HepG2 (cell line): ENCODE results near the gene PIP4K2B. TPM values are rescaled to one million over a fixed set of nuclear protein-coding genes. Genes with fewer than 3 reads are reported as not detected.

Source experiments
- AGO1 ChIP-seq: fragments of 200-400 bp; formaldehyde crosslinking; IDR thresholded peaks from 2 replicates; pipeline ENCODE4 v1.6.1; 2017; ENCODE audit warnings: mild to moderate bottlenecking, low read depth, low read length, moderate library complexity; ENCODE audit not compliant: poor library complexity, severe bottlenecking
- AHR ChIP-seq: IDR thresholded peaks from 2 replicates; pipeline ENCODE4 v1.6.1; 2018; ENCODE audit warnings: missing genetic modification reagents, missing compliant biosample characterization
- ASH2L ChIP-seq: fragments of 300-600, 200-600 bp; sonication (generic); IDR thresholded peaks from 2 replicates; pipeline ENCODE4 v1.7.0; 2017; ENCODE audit warnings: low read depth, mild to moderate bottlenecking, moderate library complexity, mixed read lengths, low read length; ENCODE audit not compliant: insufficient read length
- FOXA1 ChIP-seq, 2 experiments: fragments of 450-650 bp in 1 of 2; sonication (generic) in 1 of 2; formaldehyde crosslinking in 1 of 2; IDR thresholded peaks; 2 replicates each; pipeline versions ENCODE4 v1.4.0 to v1.6.1; 2016 to 2020; ENCODE audit warnings: missing genetic modification reagents in 1 of 2
- FOXA3 ChIP-seq: IDR thresholded peaks from 2 replicates; pipeline ENCODE4 v1.6.1; 2016; ENCODE audit warnings: missing genetic modification reagents, missing compliant biosample characterization
- HOXA3 ChIP-seq: sonication (generic); formaldehyde crosslinking; IDR thresholded peaks from 2 replicates; pipeline ENCODE4 v1.5.0; 2020; ENCODE audit warnings: missing genetic modification reagents
- MEIS1 ChIP-seq: sonication (generic); formaldehyde crosslinking; IDR thresholded peaks from 2 replicates; pipeline ENCODE4 v1.9.0; 2021; ENCODE audit warnings: mild to moderate bottlenecking, missing genetic modification reagents, moderate library complexity, borderline replicate concordance
- NONO ChIP-seq, 2 experiments: fragments of 450-650 bp in 1 of 2; sonication (generic) in 1 of 2; formaldehyde crosslinking in 1 of 2; IDR thresholded peaks in 1 of 2; conservative IDR thresholded peaks in 1 of 2; 2 replicates each; pipeline versions ENCODE4 v1.6.1 to v1.8.0; 2017 to 2022; ENCODE audit warnings: mild to moderate bottlenecking in 1 of 2, missing genetic modification reagents in 1 of 2, moderate library complexity in 1 of 2
- PHF20 ChIP-seq: sonication (generic); formaldehyde crosslinking; IDR thresholded peaks from 2 replicates; pipeline ENCODE4 v1.5.0; 2020; ENCODE audit warnings: mild to moderate bottlenecking, missing genetic modification reagents
- POLR2AphosphoS2 ChIP-seq: IDR thresholded peaks from 2 replicates; pipeline ENCODE4 v1.6.1; 2011; ENCODE audit warnings: low read depth, low read length, improper control_type of control experiment
- RCOR2 ChIP-seq: IDR thresholded peaks from 2 replicates; pipeline ENCODE4 v1.6.1; 2016; ENCODE audit warnings: missing biosample characterization, missing genetic modification reagents
- REL ChIP-seq: sonication (generic); formaldehyde crosslinking; conservative IDR thresholded peaks from 2 replicates; pipeline ENCODE4 v1.8.0; 2022; ENCODE audit warnings: mild to moderate bottlenecking, missing genetic modification reagents, moderate library complexity
- SOX5 ChIP-seq: IDR thresholded peaks from 2 replicates; pipeline ENCODE4 v1.6.1; 2016; ENCODE audit warnings: borderline replicate concordance
- TEAD2 ChIP-seq: sonication (generic); formaldehyde crosslinking; IDR thresholded peaks from 2 replicates; pipeline ENCODE4 v1.9.0; 2021; ENCODE audit warnings: missing genetic modification reagents
- THAP11 ChIP-seq: IDR thresholded peaks from 2 replicates; pipeline ENCODE4 v1.6.1; 2016; ENCODE audit warnings: missing biosample characterization, missing genetic modification reagents
- ZBTB7B ChIP-seq: sonication (generic); formaldehyde crosslinking; IDR thresholded peaks from 2 replicates; pipeline ENCODE4 v1.4.0; 2020; ENCODE audit warnings: missing genetic modification reagents
- ZFP1 ChIP-seq: IDR thresholded peaks from 2 replicates; pipeline ENCODE4 v1.6.1; 2016
- ZKSCAN1 ChIP-seq: fragments of 150-350 bp; IDR thresholded peaks from 2 replicates; pipeline ENCODE4 v1.6.1; 2014; ENCODE audit warnings: low read length
- ZKSCAN5 ChIP-seq: sonication (generic); formaldehyde crosslinking; IDR thresholded peaks from 2 replicates; pipeline ENCODE4 v1.5.1; 2020; ENCODE audit warnings: mild to moderate bottlenecking, missing genetic modification reagents
- ZNF136 ChIP-seq: sonication (generic); formaldehyde crosslinking; IDR thresholded peaks from 2 replicates; pipeline ENCODE4 v1.8.1; 2022; ENCODE audit warnings: low read depth, mild to moderate bottlenecking, moderate library complexity, missing genetic modification reagents
- ZNF34 ChIP-seq: sonication (generic); formaldehyde crosslinking; IDR thresholded peaks from 2 replicates; pipeline ENCODE4 v1.4.0; 2020; ENCODE audit warnings: mild to moderate bottlenecking, missing genetic modification reagents, borderline replicate concordance
- ZNF441 ChIP-seq: sonication (generic); formaldehyde crosslinking; IDR thresholded peaks from 2 replicates; pipeline ENCODE4 v1.7.0; 2021; ENCODE audit warnings: missing genetic modification reagents, borderline replicate concordance
- ZNF468 ChIP-seq: sonication (generic); formaldehyde crosslinking; IDR thresholded peaks from 2 replicates; pipeline ENCODE4 v1.8.0; 2022; ENCODE audit warnings: mild to moderate bottlenecking, moderate library complexity, missing genetic modification reagents
- ZNF589 ChIP-seq: sonication (generic); formaldehyde crosslinking; conservative IDR thresholded peaks from 2 replicates; pipeline ENCODE4 v1.8.0; 2022; ENCODE audit warnings: mild to moderate bottlenecking, moderate library complexity, missing genetic modification reagents
- polyA plus RNA-seq, 8 experiments: library from polyadenylated mRNA; depleted of rRNA in 3 of 8; stranded (reverse) in 7 of 8; unstranded in 1 of 8; fragments of >200 nt; fragmentation: Illumina TruSeq in 4 of 8; extraction: Trizol in 4 of 8; gene quantifications; 2 replicates each; pipeline versions ENCODE4 v1.2.1 to v1.2.3, GENCODE V29; 2011 to 2016; ENCODE audit warnings: low read depth in 4 of 8, missing spikeins in 1 of 8, mixed read lengths in 1 of 8; ENCODE audit not compliant: insufficient read depth in 1 of 8
- total RNA-seq, 5 experiments: library from RNA; depleted of rRNA; stranded (reverse); fragments of >200 nt; fragmentation: Illumina TruSeq; extraction: Trizol; gene quantifications; 2 replicates each; pipeline ENCODE4 v1.2.3, GENCODE V29; 2016; ENCODE audit warnings: low read depth in 1 of 5
- TF ChIP-seq, protein P1 (sequence below): sonication (generic); formaldehyde crosslinking; IDR thresholded peaks from 2 replicates; pipeline ENCODE4 v1.4.0; 2020; ENCODE audit warnings: mild to moderate bottlenecking, missing genetic modification reagents
- TF ChIP-seq, protein P2 (sequence below): sonication (generic); formaldehyde crosslinking; IDR thresholded peaks from 2 replicates; pipeline ENCODE4 v1.5.1; 2020; ENCODE audit warnings: mild to moderate bottlenecking, missing genetic modification reagents, moderate library complexity
- TF ChIP-seq, protein P3 (sequence below): sonication (generic); formaldehyde crosslinking; IDR thresholded peaks from 2 replicates; pipeline ENCODE4 v1.8.0; 2023; ENCODE audit warnings: mild to moderate bottlenecking, missing genetic modification reagents

The PIP4K2B gene
- total and polyA plus RNA-seq, 2 of the 13 experiments (the other 11 are each of a cell fraction or from before 2014, with no cell fraction given), result 20.4 to 54.0 TPM

DNA sequence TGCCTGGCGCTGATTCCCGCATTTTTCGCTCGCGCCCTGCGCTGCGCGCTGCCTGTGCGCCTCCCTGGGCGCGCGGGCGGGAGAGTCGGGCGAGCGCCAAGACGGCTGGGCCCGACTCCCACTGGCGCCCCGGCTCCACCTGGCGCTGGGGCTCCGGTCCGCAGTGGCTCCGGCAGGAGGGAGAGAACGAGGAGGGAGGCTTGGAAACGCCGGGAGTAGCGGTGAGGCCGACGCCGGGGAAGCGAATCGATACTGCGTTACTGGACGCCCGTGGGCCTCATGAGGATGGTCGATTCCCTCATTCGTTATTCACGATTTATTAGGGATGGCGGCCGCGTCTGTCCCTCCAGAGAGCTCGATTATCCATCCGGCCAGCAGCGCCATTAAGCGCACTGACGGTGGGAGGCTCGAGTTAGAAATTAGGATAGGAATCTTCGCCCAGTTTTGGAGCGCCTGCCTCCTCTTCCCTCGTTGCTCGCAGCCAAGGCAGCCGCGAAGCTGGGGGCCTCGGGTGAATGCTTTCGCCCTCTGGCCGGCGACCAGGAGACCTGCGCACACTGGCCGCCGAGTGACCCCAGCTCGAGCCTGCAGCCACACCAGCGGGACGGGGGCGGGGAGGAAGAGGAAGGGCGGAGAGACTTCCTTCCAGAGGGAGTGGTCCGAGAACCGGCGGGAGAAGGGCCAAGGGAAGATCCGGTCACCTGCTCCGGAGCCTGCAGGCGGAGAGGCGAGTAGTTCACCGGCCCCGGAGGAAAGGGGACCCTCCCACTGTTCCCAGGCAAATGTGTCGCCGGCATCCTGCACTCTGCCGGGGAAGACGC lies 49.9 kb downstream of the PIP4K2B start (continued):
- TF ChIP-seq, protein P1, sequence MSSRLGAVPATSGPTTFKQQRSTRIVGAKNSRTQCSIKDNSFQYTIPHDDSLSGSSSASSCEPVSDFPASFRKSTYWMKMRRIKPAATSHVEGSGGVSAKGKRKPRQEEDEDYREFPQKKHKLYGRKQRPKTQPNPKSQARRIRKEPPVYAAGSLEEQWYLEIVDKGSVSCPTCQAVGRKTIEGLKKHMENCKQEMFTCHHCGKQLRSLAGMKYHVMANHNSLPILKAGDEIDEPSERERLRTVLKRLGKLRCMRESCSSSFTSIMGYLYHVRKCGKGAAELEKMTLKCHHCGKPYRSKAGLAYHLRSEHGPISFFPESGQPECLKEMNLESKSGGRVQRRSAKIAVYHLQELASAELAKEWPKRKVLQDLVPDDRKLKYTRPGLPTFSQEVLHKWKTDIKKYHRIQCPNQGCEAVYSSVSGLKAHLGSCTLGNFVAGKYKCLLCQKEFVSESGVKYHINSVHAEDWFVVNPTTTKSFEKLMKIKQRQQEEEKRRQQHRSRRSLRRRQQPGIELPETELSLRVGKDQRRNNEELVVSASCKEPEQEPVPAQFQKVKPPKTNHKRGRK, result no peak
- TF ChIP-seq MEIS1 (CRISPR knock-in tag) (peak; percentile 70), ZFP1 (CRISPR knock-in tag) (peak; percentile 27; the same call in 1 of the 2 replicates), ZNF34 (CRISPR knock-in tag) (peak; percentile 72; the same call in 1 of the 2 replicates), ZKSCAN1 (no peak), PHF20 (CRISPR knock-in tag) (no peak; the same call in none of the 2 replicates), POLR2AphosphoS2 (no peak), THAP11 (CRISPR knock-in tag) (peak; percentile 76; the same call in 1 of the 2 replicates), ASH2L (peak; percentile 60), SOX5 (CRISPR knock-in tag) (peak; percentile 28; the same call in 1 of the 2 replicates), NONO (IDR thresholded peaks at IDR 0.05) (no peak), NONO (CRISPR knock-in tag; conservative IDR thresholded peaks at IDR 0.05) (peak; percentile 95), ZNF136 (CRISPR knock-in tag) (0 out of 2 replicates have a peak, but pooled peaks have one; percentile 63), AHR (CRISPR knock-in tag) (no peak), ZNF468 (no peak; the same call in 1 of the 2 replicates), FOXA3 (peak; percentile 51), HOXA3 (CRISPR knock-in tag) (peak; percentile 73), ZNF589 (CRISPR knock-in tag) (peak; percentile 84; the same call in 1 of the 2 replicates), RCOR2 (no peak), FOXA1 (IDR thresholded peaks at IDR 0.05) (no peak), FOXA1 (CRISPR knock-in tag; IDR thresholded peaks at IDR 0.05) (no peak), ZKSCAN5 (CRISPR knock-in tag) (no peak; the same call in 1 of the 2 replicates), ZNF441 (CRISPR knock-in tag) (peak; percentile 67), ZBTB7B (CRISPR knock-in tag) (peak; percentile 89; the same call in 1 of the 2 replicates), REL (peak; percentile 88), TEAD2 (CRISPR knock-in tag) (no peak; the same call in 1 of the 2 replicates), AGO1 (peak; percentile 73)
- TF ChIP-seq, protein P2, sequence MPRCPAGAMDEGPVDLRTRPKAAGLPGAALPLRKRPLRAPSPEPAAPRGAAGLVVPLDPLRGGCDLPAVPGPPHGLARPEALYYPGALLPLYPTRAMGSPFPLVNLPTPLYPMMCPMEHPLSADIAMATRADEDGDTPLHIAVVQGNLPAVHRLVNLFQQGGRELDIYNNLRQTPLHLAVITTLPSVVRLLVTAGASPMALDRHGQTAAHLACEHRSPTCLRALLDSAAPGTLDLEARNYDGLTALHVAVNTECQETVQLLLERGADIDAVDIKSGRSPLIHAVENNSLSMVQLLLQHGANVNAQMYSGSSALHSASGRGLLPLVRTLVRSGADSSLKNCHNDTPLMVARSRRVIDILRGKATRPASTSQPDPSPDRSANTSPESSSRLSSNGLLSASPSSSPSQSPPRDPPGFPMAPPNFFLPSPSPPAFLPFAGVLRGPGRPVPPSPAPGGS, result no peak; the same call in none of the 2 replicates
- TF ChIP-seq, protein P3, sequence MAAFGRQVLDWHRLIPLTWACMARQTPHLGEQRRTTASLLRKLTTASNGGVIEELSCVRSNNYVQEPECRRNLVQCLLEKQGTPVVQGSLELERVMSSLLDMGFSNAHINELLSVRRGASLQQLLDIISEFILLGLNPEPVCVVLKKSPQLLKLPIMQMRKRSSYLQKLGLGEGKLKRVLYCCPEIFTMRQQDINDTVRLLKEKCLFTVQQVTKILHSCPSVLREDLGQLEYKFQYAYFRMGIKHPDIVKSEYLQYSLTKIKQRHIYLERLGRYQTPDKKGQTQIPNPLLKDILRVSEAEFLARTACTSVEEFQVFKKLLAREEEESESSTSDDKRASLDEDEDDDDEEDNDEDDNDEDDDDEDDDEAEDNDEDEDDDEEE, result peak; percentile 22; the same call in 1 of the 2 replicates
